Loucy (cell line): ENCODE data around the gene SLC22A25.

Source experiments
- EZH2phosphoT487 ChIP-seq: fragments of 200-600 bp; IDR thresholded peaks from 2 replicates; pipeline ENCODE4 v1.6.1; 2018; ENCODE audit warnings: antibody characterized with exemption, mild to moderate bottlenecking, moderate library complexity, borderline replicate concordance
- TF ChIP-seq, protein P1 (sequence below): fragments of 200-600 bp; sonication (generic); conservative IDR thresholded peaks from 2 replicates; pipeline ENCODE4 v1.5.1; 2014; ENCODE audit warnings: mild to moderate bottlenecking, antibody characterized with exemption, low read length

DNA sequence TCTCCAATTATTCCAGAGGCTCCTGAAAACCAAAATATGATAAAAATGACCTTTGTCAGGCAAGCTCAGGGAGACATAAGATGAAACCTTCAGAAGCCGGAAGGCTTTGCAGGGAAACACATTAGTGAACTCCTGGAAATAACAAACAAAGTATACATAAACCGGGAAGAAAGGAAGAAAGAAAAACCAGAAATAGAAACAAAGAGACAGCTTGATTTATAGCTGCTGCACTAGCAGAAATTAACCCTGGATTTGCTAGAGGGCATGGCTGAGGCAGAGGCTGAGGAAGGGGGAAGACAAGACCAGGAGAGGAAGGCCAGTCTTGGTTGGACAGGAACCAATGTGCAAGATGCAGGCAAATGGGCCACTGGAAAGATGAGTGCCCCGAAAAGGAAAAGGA is 33.3 kb downstream of the SLC22A25 start:
- TF ChIP-seq, protein P1, sequence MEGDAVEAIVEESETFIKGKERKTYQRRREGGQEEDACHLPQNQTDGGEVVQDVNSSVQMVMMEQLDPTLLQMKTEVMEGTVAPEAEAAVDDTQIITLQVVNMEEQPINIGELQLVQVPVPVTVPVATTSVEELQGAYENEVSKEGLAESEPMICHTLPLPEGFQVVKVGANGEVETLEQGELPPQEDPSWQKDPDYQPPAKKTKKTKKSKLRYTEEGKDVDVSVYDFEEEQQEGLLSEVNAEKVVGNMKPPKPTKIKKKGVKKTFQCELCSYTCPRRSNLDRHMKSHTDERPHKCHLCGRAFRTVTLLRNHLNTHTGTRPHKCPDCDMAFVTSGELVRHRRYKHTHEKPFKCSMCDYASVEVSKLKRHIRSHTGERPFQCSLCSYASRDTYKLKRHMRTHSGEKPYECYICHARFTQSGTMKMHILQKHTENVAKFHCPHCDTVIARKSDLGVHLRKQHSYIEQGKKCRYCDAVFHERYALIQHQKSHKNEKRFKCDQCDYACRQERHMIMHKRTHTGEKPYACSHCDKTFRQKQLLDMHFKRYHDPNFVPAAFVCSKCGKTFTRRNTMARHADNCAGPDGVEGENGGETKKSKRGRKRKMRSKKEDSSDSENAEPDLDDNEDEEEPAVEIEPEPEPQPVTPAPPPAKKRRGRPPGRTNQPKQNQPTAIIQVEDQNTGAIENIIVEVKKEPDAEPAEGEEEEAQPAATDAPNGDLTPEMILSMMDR: no peak
- no peak for TF ChIP-seq EZH2phosphoT487
